Measurements from ENCODE around the gene SHISAL2B. TPM values are rescaled to one million over a fixed set of nuclear protein-coding genes. Genes with fewer than 3 reads are reported as not detected.

SHISAL2B gene
- total RNA-seq, 4 donors from 2014 or later = not detected

DNA sequence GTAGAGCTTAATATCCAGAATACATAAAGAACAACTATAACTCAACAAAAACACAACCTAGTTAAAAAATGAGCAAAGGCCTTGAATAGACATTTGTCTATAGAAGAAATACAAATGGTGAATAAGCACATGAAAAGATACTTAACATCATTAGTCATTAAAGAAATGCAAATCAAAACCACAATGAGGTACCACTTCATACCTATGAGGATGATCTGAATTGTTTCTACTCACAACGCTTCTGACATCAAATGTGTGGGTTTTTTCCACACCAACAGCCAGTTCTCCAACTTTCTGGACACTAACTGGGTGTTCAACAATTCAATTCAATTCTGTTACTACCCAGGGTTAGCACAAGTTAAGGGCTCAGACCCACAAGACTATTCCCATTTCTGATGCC lies 56.1 kb downstream of the SHISAL2B start:
- Histone ChIP-seq H3K27me3 (no peaks in the 10 kb centered on the region), H3K4me1 (no peaks in the 10 kb centered on the region), H3K4me3 (no peak overlapping the region), H3K36me3 (no peaks in the 10 kb centered on the region), H3K9me3 (no peaks in the 10 kb centered on the region), H3K27ac (no peak overlapping the region)
- intact Hi-C loops (cut with DNase I; ENCODE audit: low total_unique reads) = no loop called here
- no peak for DNase-seq
- TF ChIP-seq POLR2A (IDR thresholded peaks at IDR 0.05) = no peak
- TF ChIP-seq, protein P1, sequence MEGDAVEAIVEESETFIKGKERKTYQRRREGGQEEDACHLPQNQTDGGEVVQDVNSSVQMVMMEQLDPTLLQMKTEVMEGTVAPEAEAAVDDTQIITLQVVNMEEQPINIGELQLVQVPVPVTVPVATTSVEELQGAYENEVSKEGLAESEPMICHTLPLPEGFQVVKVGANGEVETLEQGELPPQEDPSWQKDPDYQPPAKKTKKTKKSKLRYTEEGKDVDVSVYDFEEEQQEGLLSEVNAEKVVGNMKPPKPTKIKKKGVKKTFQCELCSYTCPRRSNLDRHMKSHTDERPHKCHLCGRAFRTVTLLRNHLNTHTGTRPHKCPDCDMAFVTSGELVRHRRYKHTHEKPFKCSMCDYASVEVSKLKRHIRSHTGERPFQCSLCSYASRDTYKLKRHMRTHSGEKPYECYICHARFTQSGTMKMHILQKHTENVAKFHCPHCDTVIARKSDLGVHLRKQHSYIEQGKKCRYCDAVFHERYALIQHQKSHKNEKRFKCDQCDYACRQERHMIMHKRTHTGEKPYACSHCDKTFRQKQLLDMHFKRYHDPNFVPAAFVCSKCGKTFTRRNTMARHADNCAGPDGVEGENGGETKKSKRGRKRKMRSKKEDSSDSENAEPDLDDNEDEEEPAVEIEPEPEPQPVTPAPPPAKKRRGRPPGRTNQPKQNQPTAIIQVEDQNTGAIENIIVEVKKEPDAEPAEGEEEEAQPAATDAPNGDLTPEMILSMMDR (IDR thresholded peaks at IDR 0.05) = no peak

DNA sequence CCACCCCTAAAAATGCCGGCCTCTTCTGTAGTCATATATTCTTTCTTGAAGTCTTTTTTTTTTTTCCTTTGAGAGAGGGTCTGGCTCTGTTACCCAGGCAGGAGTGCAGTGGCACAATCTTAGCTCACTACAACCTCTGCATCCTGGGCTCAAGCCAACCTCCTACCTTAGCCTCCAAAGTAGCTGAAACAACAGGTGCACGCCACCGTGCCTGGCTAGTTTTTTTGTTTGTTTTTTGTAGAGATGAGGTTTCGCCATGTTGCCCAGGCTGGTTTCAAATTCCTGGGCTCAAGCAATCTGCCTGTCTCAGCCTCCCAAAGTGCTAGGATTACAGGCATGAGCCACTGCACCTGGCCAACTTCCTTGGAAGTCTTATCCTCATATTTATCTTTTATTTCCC lies 59.1 kb downstream of the SHISAL2B start:
- no peak overlapping the region for H3K27ac ChIP-seq
- intact Hi-C loops (cut with DNase I; ENCODE audit: low total_unique reads) = no loop called here
- H3K27me3 ChIP-seq = no peaks in the 10 kb centered on the region
- H3K36me3 ChIP-seq = no peaks in the 10 kb centered on the region
- no peak for DNase-seq
- TF ChIP-seq, protein P1 (IDR thresholded peaks at IDR 0.05) = no peak
- TF ChIP-seq POLR2A (IDR thresholded peaks at IDR 0.05) = no peak
- H3K9me3 ChIP-seq = no peaks in the 10 kb centered on the region
- H3K4me1 ChIP-seq = no peaks in the 10 kb centered on the region
- no peak overlapping the region for H3K4me3 ChIP-seq

DNA sequence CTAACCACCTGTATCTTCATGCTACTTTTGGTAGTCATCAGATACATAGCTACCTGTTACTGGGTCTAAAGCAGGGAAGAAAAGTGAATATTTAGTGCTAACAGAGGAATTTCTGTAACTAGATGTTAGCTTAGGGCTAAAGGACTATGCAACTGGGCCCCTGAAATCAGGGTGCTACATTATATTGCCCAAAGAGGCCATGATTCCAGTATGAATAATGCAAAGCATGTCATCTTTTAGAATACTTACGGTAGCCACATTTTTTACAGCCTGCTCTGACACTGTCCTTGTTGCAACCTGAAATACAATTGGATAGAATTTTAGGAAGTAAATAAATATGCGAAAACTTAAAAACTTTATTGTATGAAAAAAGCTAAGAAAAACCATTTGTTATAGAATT lies 63.8 kb downstream of the SHISAL2B start:
- H3K27ac ChIP-seq = no peak overlapping the region
- no peak for DNase-seq
- H3K27me3 ChIP-seq = no peaks in the 10 kb centered on the region
- TF ChIP-seq, protein P1 (IDR thresholded peaks at IDR 0.05) = no peak
- no peak for TF ChIP-seq POLR2A (IDR thresholded peaks at IDR 0.05)
- no peaks in the 10 kb centered on the region for H3K36me3 ChIP-seq
- no peaks in the 10 kb centered on the region for H3K9me3 ChIP-seq
- intact Hi-C loops (cut with DNase I; ENCODE audit: low total_unique reads) = no loop called here
- no peaks in the 10 kb centered on the region for H3K4me1 ChIP-seq
- no peak overlapping the region for H3K4me3 ChIP-seq

DNA sequence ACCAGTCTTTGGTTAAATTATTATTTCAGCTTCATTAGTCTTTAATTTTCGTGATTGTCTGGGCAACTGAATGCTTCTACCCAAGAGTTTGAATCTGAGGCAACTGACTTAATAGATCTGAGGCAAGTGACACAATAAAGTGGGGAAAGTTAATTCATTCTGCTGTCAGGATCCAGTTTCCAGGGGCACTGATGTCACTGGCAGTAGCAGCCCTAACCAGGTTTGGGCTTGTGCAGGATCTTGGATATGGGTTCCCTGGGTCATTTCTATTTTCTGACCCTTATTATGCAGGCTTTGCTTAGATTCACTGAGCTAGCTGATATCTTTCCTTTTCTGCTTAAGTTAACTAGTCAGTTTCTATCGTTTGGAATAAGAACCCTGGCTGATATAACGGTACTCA lies 68.6 kb downstream of the SHISAL2B start:
- intact Hi-C loops (cut with DNase I; ENCODE audit: low total_unique reads) = no loop called here
- H3K27ac ChIP-seq = no peak overlapping the region
- no peaks in the 10 kb centered on the region for H3K9me3 ChIP-seq
- no peaks in the 10 kb centered on the region for H3K36me3 ChIP-seq
- H3K4me3 ChIP-seq = no peak overlapping the region
- no peaks in the 10 kb centered on the region for H3K27me3 ChIP-seq
- TF ChIP-seq, protein P1 (IDR thresholded peaks at IDR 0.05) = no peak
- no peak for TF ChIP-seq POLR2A (IDR thresholded peaks at IDR 0.05)
- H3K4me1 ChIP-seq = no peaks in the 10 kb centered on the region
- no peak for DNase-seq

DNA sequence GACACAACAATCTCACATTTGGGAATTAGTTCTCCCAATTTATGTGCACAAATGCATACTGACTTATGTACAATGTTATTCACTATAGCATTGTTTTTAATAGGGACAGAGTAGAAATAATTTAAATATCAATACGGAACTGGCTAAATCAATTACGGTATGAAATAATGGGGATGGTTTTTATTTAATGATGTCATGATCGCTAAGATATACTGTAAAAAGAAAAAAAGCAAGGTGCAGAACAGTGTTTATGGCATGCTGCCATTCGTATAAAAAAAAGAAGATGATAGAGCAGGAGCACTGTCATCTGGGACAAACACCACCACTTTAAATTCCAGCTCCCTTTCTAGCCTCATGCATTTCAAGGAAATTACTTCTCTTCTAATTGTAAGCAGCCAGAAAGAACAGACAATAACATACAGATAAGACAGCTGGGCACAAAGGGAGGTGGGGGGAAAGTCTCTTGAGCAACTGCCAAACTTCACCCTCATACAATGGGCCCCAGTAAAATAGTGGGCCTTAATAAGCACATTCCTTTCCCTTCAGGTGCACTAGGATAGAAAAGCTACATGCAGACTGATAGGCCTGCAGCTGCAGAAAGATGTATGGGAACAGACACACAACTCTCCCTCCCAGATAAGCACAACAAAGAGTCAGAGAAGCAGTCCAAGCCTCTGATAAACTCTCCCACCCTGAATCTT lies 69.8 kb downstream of the SHISAL2B start:
- Histone ChIP-seq H3K27me3 (no peaks in the 10 kb centered on the region), H3K9me3 (no peaks in the 10 kb centered on the region), H3K36me3 (no peaks in the 10 kb centered on the region), H3K4me1 (no peaks in the 10 kb centered on the region), H3K27ac (no peak overlapping the region), H3K4me3 (no peak overlapping the region)
- intact Hi-C loops (cut with DNase I; ENCODE audit: low total_unique reads) = no loop called here
- TF ChIP-seq, protein P1 (IDR thresholded peaks at IDR 0.05) = no peak
- TF ChIP-seq POLR2A (IDR thresholded peaks at IDR 0.05) = no peak
- DNase-seq = no peak

All from uterus (tissue), 4 donors.